ENCODE results near the gene ZNF444. TPM values are rescaled to one million over a fixed set of nuclear protein-coding genes. Genes with fewer than 3 reads are reported as not detected.

ZNF444 gene
- polyA plus RNA-seq, 2 of the 4 experiments (the other 2 are of a cell fraction), result 16.5 to 26.2 TPM

- Histone ChIP-seq H3K4me1 (peaks cover 18% of the 10 kb centered on the region), H3K4me2 (no peak overlapping the region), H3K4me3 (no peak overlapping the region), H3K9me3 (no peaks in the 10 kb centered on the region), H3K27ac (no peak overlapping the region)
- ChIA-PET CTCF (no interaction called here), POLR2A (interaction anchor here (1.0 kb wide), 1 partner anchor 17 kb away, joined by 3 read pairs; the partner anchor contains the start of gene ZNF444)
- ATAC-seq (no peak), DNase-seq (ENCODE audit: low read depth in 1 of 2, low spot score in 1 of 2) (no peak), FAIRE-seq (no peak)
- 89% methylated on average over 16 of the region's 16 CpGs for WGBS (ENCODE audit: missing lambda C conversion rate)
- TF ChIP-seq RFX5 (IDR thresholded peaks at IDR 0.05) (no peak), CEBPB (IDR thresholded peaks at IDR 0.05) (no peak), CHD2 (IDR thresholded peaks at IDR 0.05; ENCODE audit: low read length, partially characterized antibody) (no peak), REST (IDR thresholded peaks at IDR 0.05) (no peak), EHF (CRISPR knock-in tag; IDR thresholded peaks at IDR 0.05) (no peak), FOXS1 (CRISPR knock-in tag; IDR thresholded peaks at IDR 0.05) (no peak), BHLHE40 (IDR thresholded peaks at IDR 0.05; ENCODE audit: low read depth, low read length) (no peak), HOXB5 (CRISPR knock-in tag; IDR thresholded peaks at IDR 0.05) (no peak)
Observed at GRCh38 chr19:56123266-56123891, 17.7 kb upstream of the ZNF444 start.

- Histone ChIP-seq H3K4me2 (no peak overlapping the region), H3K9me3 (no peaks in the 10 kb centered on the region), H3K4me3 (no peak overlapping the region), H3K27ac (no peak overlapping the region), H3K4me1 (peaks cover 6% of the 10 kb centered on the region)
- WGBS (ENCODE audit: missing lambda C conversion rate), result 79% methylated on average over 4 of the region's 4 CpGs
- POLR2A ChIA-PET, result no interaction called here
- ATAC-seq, result no peak
- TF ChIP-seq JUNB (IDR thresholded peaks at IDR 0.05) (no peak), MAZ (IDR thresholded peaks at IDR 0.05; ENCODE audit: borderline replicate concordance, low read depth, low read length) (no peak), NR3C1 (IDR thresholded peaks at IDR 0.05) (no peak), POLR2A (IDR thresholded peaks at IDR 0.05; ENCODE audit: low read length) (no peak), PHF8 (IDR thresholded peaks at IDR 0.05; ENCODE audit: borderline replicate concordance, low read depth) (no peak), CBX8 (IDR thresholded peaks at IDR 0.05) (no peak), FOSL2 (IDR thresholded peaks at IDR 0.05) (no peak), FOSL2 (CRISPR knock-in tag; IDR thresholded peaks at IDR 0.05) (no peak), HOXA7 (CRISPR knock-in tag; IDR thresholded peaks at IDR 0.05) (no peak), TFCP2L1 (CRISPR knock-in tag; IDR thresholded peaks at IDR 0.05) (no peak), CBX2 (IDR thresholded peaks at IDR 0.05; ENCODE audit: borderline replicate concordance, low read depth) (no peak), FOXS1 (CRISPR knock-in tag; IDR thresholded peaks at IDR 0.05) (no peak), RARB (CRISPR knock-in tag; IDR thresholded peaks at IDR 0.05) (no peak), CHD2 (IDR thresholded peaks at IDR 0.05; ENCODE audit: low read length, partially characterized antibody) (no peak), REST (IDR thresholded peaks at IDR 0.05) (no peak)
- TF ChIP-seq, protein P1, sequence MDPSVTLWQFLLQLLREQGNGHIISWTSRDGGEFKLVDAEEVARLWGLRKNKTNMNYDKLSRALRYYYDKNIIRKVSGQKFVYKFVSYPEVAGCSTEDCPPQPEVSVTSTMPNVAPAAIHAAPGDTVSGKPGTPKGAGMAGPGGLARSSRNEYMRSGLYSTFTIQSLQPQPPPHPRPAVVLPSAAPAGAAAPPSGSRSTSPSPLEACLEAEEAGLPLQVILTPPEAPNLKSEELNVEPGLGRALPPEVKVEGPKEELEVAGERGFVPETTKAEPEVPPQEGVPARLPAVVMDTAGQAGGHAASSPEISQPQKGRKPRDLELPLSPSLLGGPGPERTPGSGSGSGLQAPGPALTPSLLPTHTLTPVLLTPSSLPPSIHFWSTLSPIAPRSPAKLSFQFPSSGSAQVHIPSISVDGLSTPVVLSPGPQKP (IDR thresholded peaks at IDR 0.05; ENCODE audit: low read depth, low read length), result no peak
- DNase-seq (ENCODE audit: low read depth in 1 of 2, low spot score in 1 of 2), result no peak
- no peak for FAIRE-seq
- CTCF ChIA-PET, result interaction anchor here (1.1 to 1.3 kb wide), 2 partner anchors 9 to 21 kb away, joined by 3 read pairs; no protein-coding TSS in a partner anchor
Observed at GRCh38 chr19:56124578-56124977, 16.5 kb upstream of the ZNF444 start.

Data from A549 (cell line).